SK-N-SH (cell line): Measurements from ENCODE around the gene OR13G1.

Experiments used
- CTCF ChIP-seq: fragments of 200-600 bp; sonication (generic); IDR thresholded peaks from 2 replicates; pipeline ENCODE4 v1.6.1; 2017; ENCODE audit warnings: antibody characterized with exemption, mild to moderate bottlenecking, moderate library complexity
- POLR2AphosphoS5 ChIP-seq: IDR thresholded peaks from 2 replicates; pipeline ENCODE4 v1.6.1; 2012; ENCODE audit warnings: low read depth, low read length
- RCOR1 ChIP-seq: fragments of 150-350 bp; IDR thresholded peaks from 2 replicates; pipeline ENCODE4 v1.6.1; 2017; ENCODE audit warnings: antibody characterized with exemption, low read length
- TAF1 ChIP-seq: IDR thresholded peaks from 2 replicates; pipeline ENCODE4 v1.6.1; 2012; ENCODE audit warnings: low read depth, mild to moderate bottlenecking, low read length, moderate library complexity, borderline replicate concordance

GRCh38 chr1:247681288-247681897, 1.9 kb upstream of the OR13G1 start:
- TF ChIP-seq CTCF, result peak; percentile 90
- TF ChIP-seq RCOR1, result no peak
- TF ChIP-seq TAF1, result no peak
- no peak for TF ChIP-seq POLR2AphosphoS5
